ENCODE data around the gene KCTD16. TPM values are rescaled to one million over a fixed set of nuclear protein-coding genes. Genes with fewer than 3 reads are reported as not detected.

KCTD16 gene
- 0.27 and 1.3 TPM in 2 replicates for total RNA-seq

GRCh38 chr5:144170276-144171024 lies at the start of gene KCTD16, which contains the start of gene YIPF5:
TSS of gene KCTD16 (plus strand) at chr5:144170873.
TSS of gene YIPF5 (minus strand) at chr5:144170659. CDS start at chr5:144169955, 704 bp downstream.

Other genes starting within 250 kb of the KCTD16 start
- 75.8 and 103 TPM in 2 replicates for gene YIPF5, start 214 bp upstream of the KCTD16 start, total RNA-seq

Measured in endothelial cell of coronary artery (primary cell).